Measurements from ENCODE around the gene HIF3A. TPM values are rescaled to one million over a fixed set of nuclear protein-coding genes. Genes with fewer than 3 reads are reported as not detected.

HIF3A gene
- total RNA-seq, 1 experiment from 2014 or later, result 5.2 TPM

- no peaks in the 10 kb centered on the region for H3K4me1 Mint-ChIP-seq (ENCODE audit: low read depth, unreplicated experiment)
- no peak for DNase-seq
- H3K36me3 Mint-ChIP-seq (ENCODE audit: insufficient read depth, unreplicated experiment), result peaks cover 55% of the 10 kb centered on the region
- CTCF ChIA-PET, result no interaction called here
- H3K4me3 Mint-ChIP-seq (ENCODE audit: unreplicated experiment), result no peak overlapping the region
- H3K9me3 Mint-ChIP-seq (ENCODE audit: unreplicated experiment), result peaks cover 11% of the 10 kb centered on the region
- no peaks in the 10 kb centered on the region for H3K4me1 ChIP-seq
- H3K36me3 ChIP-seq (ENCODE audit: control insufficient read depth, insufficient read depth, low read length), result peaks cover 9% of the 10 kb centered on the region
- intact Hi-C loops (cut with micrococcal nuclease; ENCODE audit: unreplicated experiment), result no loop called here
- TF ChIP-seq CTCF (IDR thresholded peaks at IDR 0.05; ENCODE audit: insufficient read depth in 1 of 2, low read depth in 1 of 2, low read length in 1 of 2, severe bottlenecking in 1 of 2, unreplicated experiment in 1 of 2), result no peak
- no peak overlapping the region for H3K27ac Mint-ChIP-seq (ENCODE audit: unreplicated experiment)
- H3K27me3 Mint-ChIP-seq (ENCODE audit: insufficient read depth, unreplicated experiment), result no peaks in the 10 kb centered on the region
- H3K4me3 ChIP-seq (ENCODE audit: low read depth, low read length), result no peak overlapping the region
- H3K27me3 ChIP-seq (replicated peaks; ENCODE audit: control insufficient read depth, insufficient read depth, low read length), result no peaks in the 10 kb centered on the region
- H3K9me3 ChIP-seq, result no peaks in the 10 kb centered on the region
- POLR2A ChIA-PET, result no interaction called here
- BruUV-seq (replicated peaks), result no TSS peak
These were observed 95.5 kb downstream of the HIF3A start for GRCh38 chr19:46392252-46392801.

GRCh38 chr19:46392837-46393236 is 96.0 kb downstream of the HIF3A start:
- Mint-ChIP-seq H3K36me3 (ENCODE audit: insufficient read depth, unreplicated experiment) (peaks cover 50% of the 10 kb centered on the region), H3K4me3 (ENCODE audit: unreplicated experiment) (no peak overlapping the region), H3K27ac (ENCODE audit: unreplicated experiment) (no peak overlapping the region), H3K4me1 (ENCODE audit: low read depth, unreplicated experiment) (no peaks in the 10 kb centered on the region), H3K27me3 (ENCODE audit: insufficient read depth, unreplicated experiment) (no peaks in the 10 kb centered on the region), H3K9me3 (ENCODE audit: unreplicated experiment) (peaks cover 11% of the 10 kb centered on the region)
- Histone ChIP-seq H3K4me1 (no peaks in the 10 kb centered on the region), H3K9me3 (no peaks in the 10 kb centered on the region), H3K4me3 (ENCODE audit: low read depth, low read length) (no peak overlapping the region), H3K27me3 (replicated peaks; ENCODE audit: control insufficient read depth, insufficient read depth, low read length) (no peaks in the 10 kb centered on the region), H3K36me3 (ENCODE audit: control insufficient read depth, insufficient read depth, low read length) (peaks cover 9% of the 10 kb centered on the region)
- POLR2A ChIA-PET, result no interaction called here
- no peak for TF ChIP-seq CTCF (IDR thresholded peaks at IDR 0.05; ENCODE audit: insufficient read depth in 1 of 2, low read depth in 1 of 2, low read length in 1 of 2, severe bottlenecking in 1 of 2, unreplicated experiment in 1 of 2)
- intact Hi-C loops (cut with micrococcal nuclease; ENCODE audit: unreplicated experiment), result no loop called here
- CTCF ChIA-PET, result no interaction called here
- BruUV-seq (replicated peaks), result no TSS peak
- no peak for DNase-seq

Other genes with a start within 250 kb of the HIF3A start
- gene IGFL3, start 172.4 kb upstream of the HIF3A start, total RNA-seq (2022), result 0.53 TPM in 1 of 2 replicates, not detected in the other
- gene IGFL2, start 148.8 kb upstream of the HIF3A start, total RNA-seq (2022), result 57.7 and 64.7 TPM in 2 replicates
- not detected in 2 replicates for gene IGFL1, start 67.3 kb upstream of the HIF3A start, total RNA-seq (2022)
- 120 and 130 TPM in 2 replicates for gene PPP5C, start 50.0 kb downstream of the HIF3A start, total RNA-seq (2022)
- 0.18 and 0.37 TPM in 2 replicates for gene CCDC8, start 116.5 kb downstream of the HIF3A start, total RNA-seq (2022)
- not detected in 2 replicates for gene PNMA8C, start 131.9 kb downstream of the HIF3A start, total RNA-seq (2022)
- gene PNMA8A, start 174.5 kb downstream of the HIF3A start, total RNA-seq (2022), result not detected in 2 replicates
- 0.11 TPM in 1 of 2 replicates, not detected in the other for gene PNMA8B, start 198.8 kb downstream of the HIF3A start, total RNA-seq (2022)